AG04449 (cell line): Measurements from ENCODE around the gene ARHGAP15.

ENCODE experiments used
- CTCF ChIA-PET: fragments of 350-600 bp; formaldehyde crosslinking; extraction: SDS; loops from one replicate; lab custom pipeline; 2021; ENCODE audit warnings: antibody characterized with exemption; lab: Yijun Ruan, JAX
- POLR2A ChIA-PET: fragments of 400-600, 350-600 bp; formaldehyde crosslinking; extraction: SDS; loops from one replicate; lab custom pipeline; 2020; ENCODE audit warnings: antibody characterized with exemption, inconsistent platforms; lab: Yijun Ruan, JAX
- DNase-seq: peaks from one replicate; pipeline ENCODE4 v3.0.0-alpha.2; 2010; ENCODE audit warnings: low read depth, low spot score
- H3K4me3 ChIP-seq: 2 replicates; pipeline ENCODE4 v1.5.1; 2011; ENCODE audit warnings: low read depth, mild to moderate bottlenecking, control low read depth, low read length
- TF ChIP-seq, protein P1 (sequence below): IDR thresholded peaks from one replicate; pipeline ENCODE4 v1.5.1; 2011; ENCODE audit warnings: mild to moderate bottlenecking, moderate library complexity, low read length, control low read depth, inconsistent platforms; ENCODE audit not compliant: insufficient read depth; ENCODE audit errors: missing control alignments

ARHGAP15 gene

DNA sequence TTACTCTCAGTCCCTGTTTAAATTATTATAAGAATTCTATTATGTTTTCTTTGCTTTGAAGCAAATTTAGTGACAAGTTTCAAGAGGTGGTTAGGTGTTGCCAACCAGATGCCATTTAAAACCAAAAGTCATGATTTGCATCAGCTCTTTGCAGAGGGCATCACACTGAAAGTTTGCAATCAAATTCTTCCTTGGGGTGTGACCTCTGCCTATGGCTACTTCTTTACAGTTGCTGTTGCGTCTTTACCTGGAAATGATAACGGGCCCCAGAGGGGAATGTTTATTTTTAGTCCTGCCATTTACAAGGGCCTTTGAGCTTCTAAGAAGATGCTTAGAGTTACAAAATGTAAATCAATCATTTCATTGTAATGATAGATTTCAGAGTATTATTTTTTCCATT is 561.0 kb downstream of the ARHGAP15 start:
- DNase-seq = no peak
- TF ChIP-seq, protein P1, sequence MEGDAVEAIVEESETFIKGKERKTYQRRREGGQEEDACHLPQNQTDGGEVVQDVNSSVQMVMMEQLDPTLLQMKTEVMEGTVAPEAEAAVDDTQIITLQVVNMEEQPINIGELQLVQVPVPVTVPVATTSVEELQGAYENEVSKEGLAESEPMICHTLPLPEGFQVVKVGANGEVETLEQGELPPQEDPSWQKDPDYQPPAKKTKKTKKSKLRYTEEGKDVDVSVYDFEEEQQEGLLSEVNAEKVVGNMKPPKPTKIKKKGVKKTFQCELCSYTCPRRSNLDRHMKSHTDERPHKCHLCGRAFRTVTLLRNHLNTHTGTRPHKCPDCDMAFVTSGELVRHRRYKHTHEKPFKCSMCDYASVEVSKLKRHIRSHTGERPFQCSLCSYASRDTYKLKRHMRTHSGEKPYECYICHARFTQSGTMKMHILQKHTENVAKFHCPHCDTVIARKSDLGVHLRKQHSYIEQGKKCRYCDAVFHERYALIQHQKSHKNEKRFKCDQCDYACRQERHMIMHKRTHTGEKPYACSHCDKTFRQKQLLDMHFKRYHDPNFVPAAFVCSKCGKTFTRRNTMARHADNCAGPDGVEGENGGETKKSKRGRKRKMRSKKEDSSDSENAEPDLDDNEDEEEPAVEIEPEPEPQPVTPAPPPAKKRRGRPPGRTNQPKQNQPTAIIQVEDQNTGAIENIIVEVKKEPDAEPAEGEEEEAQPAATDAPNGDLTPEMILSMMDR = no peak
- no peak overlapping the region for H3K4me3 ChIP-seq
- POLR2A ChIA-PET = no interaction called here
- CTCF ChIA-PET = no interaction called here

DNA sequence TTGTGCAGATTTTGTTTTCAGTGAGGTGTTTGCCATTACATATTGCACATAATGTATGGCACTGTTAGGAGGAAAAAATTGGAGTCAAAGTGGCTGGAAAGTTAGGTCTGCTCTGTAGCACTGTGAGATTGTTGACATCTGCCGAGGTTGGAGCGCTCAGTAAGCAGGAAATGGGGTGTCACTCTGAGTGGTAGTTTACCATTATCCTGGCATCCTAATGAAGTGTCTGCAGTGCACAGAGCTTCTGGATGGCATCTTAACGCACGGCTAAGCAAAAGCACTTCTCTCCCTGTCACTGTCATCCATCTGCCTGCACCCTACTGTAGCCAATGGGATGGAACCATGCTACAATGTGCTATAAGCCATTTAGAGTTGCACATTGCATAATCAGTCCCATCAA is 561.9 kb downstream of the ARHGAP15 start:
- ChIA-PET CTCF (no interaction called here), POLR2A (no interaction called here)
- TF ChIP-seq, protein P1 = no peak
- no peak overlapping the region for H3K4me3 ChIP-seq
- no peak for DNase-seq

DNA sequence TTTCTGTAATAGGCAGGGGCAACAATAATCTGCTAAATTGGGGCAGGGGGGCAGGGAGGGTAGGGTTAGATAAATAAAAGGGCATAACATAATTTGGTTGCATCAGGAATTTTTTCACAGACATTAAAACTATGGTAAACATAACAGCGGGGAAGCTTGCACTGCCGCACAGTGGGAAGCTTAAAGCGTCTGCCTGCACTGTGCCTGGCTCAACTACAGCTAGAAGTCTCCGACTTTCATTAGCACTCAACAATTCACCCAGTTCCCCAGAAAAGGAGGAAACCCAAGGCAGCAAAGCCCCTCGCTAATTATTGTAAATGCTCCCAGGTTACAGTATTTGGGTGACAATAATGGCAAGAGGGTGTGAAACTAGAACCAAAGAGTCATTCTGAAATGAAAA is 562.9 kb downstream of the ARHGAP15 start:
- ChIA-PET CTCF (interaction anchor here (0.8 to 1.2 kb wide), 2 partner anchors 8 to 12 kb away, joined by 3 read pairs; no protein-coding TSS in a partner anchor), POLR2A (no interaction called here)
- H3K4me3 ChIP-seq = no peak overlapping the region
- DNase-seq = no peak
- TF ChIP-seq, protein P1 = no peak

DNA sequence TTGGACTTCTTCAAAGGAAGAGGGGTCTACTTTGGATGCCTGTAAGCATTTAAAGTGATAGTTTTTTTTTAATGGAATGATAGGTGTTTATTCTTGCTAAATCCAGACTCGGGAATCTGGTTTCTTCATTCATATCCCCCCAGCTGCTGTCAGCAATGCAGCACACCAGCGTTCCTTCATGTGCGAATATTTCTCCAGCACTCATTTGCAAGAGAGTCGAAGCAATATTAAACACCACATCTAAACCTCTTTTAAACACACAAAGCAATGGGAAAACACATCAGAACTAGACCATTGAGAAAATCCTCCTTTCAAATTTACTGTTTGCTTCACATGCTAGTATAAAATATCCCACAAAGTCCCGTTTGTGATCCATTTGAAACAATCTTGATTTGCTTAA is 563.7 kb downstream of the ARHGAP15 start:
- TF ChIP-seq, protein P1 = no peak
- H3K4me3 ChIP-seq = no peak overlapping the region
- no peak for DNase-seq
- ChIA-PET POLR2A (no interaction called here), CTCF (no interaction called here)

DNA sequence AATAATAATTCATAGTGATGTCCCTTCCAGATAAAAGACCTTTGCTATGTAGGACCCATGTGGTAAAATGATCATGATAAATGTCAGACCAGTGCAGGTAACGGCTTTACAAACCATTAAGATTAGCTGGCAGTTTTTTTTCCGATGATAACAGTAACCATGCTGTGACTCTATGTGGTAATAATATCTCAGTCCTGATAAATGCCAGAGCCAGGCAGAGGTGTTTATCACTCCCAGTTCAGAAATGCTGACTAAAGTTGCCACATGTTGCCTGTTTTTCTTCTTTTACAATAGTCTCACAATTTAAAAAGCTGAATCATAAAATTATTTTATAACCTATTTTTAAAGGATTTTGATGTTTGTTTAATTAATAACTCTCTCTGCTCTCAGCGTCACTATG is 565.1 kb downstream of the ARHGAP15 start:
- TF ChIP-seq, protein P1 = no peak
- ChIA-PET POLR2A (no interaction called here), CTCF (interaction anchor here (1.8 kb wide), 1 partner anchor 12 kb away, joined by 4 read pairs; no protein-coding TSS in a partner anchor)
- no peak for DNase-seq
- no peak overlapping the region for H3K4me3 ChIP-seq

DNA sequence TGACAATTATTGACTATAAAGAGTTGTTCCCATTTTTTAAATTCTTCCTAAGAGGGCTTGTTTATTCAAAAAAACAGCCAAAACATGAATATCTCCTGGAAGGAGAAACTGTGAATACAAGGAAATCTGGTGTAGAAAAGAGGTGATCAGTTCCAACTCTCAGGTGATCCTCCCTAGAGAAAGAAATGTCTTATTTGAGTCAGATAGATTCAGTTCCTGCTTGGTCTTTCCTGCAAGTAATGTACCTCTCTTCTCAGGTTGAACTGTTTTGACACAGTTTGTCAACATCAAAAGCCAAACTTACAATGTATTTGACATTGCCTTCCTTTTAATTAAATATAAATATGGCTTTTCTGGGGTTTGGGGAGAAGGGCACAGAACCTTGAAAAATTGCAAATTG is 567.4 kb downstream of the ARHGAP15 start:
- TF ChIP-seq, protein P1 = no peak
- no peak overlapping the region for H3K4me3 ChIP-seq
- no peak for DNase-seq
- POLR2A ChIA-PET = no interaction called here
- CTCF ChIA-PET = interaction anchor here (1.0 kb wide), 1 partner anchor 10 kb away, joined by 4 read pairs; no protein-coding TSS in a partner anchor
